Stimulated activated CD8-positive, alpha-beta memory T cell treated with anti-CD3 and anti-CD28 coated beads, Interleukin-15, amount 100 ng/mL, for 48 hours (primary cell): ENCODE data around the gene GRB10.

Experiments used
- DNase-seq, 2 donors: peaks; one replicate each; pipeline ENCODE4 v3.0.0-alpha.2; 2020; ENCODE audit warnings: low read depth in 2 of 2

Gene GRB10

GRCh38 chr7:50655020-50655419 lies 127.7 kb downstream of the GRB10 start:
- no peak for DNase-seq

- DNase-seq: no peak
These were observed 128.7 kb downstream of the GRB10 start for GRCh38 chr7:50653981-50654425.

GRCh38 chr7:50653126-50653864 lies 129.4 kb downstream of the GRB10 start:
- DNase-seq: no peak

GRCh38 chr7:50652400-50653125 lies 130.1 kb downstream of the GRB10 start:
- DNase-seq: no peak

- no peak for DNase-seq
These were observed 131.3 kb downstream of the GRB10 start for GRCh38 chr7:50651271-50651989.

- no peak for DNase-seq
These were observed 132.5 kb downstream of the GRB10 start for GRCh38 chr7:50650057-50650664.

- DNase-seq: no peak
These were observed 133.3 kb downstream of the GRB10 start for GRCh38 chr7:50649259-50649885.

- no peak for DNase-seq
These were observed 134.0 kb downstream of the GRB10 start for GRCh38 chr7:50648570-50649169.

- DNase-seq: no peak
These were observed 134.6 kb downstream of the GRB10 start for GRCh38 chr7:50648076-50648475.

- DNase-seq: no peak
These were observed 135.3 kb downstream of the GRB10 start for GRCh38 chr7:50647286-50647980.

- no peak for DNase-seq
These were observed 136.6 kb downstream of the GRB10 start for GRCh38 chr7:50646069-50646468.

GRCh38 chr7:50645186-50645585 lies 137.5 kb downstream of the GRB10 start:
- no peak for DNase-seq

GRCh38 chr7:50644586-50644985 lies 138.1 kb downstream of the GRB10 start:
- no peak for DNase-seq

GRCh38 chr7:50644114-50644513 lies 138.6 kb downstream of the GRB10 start:
- DNase-seq: no peak

GRCh38 chr7:50641442-50642405 lies 141.0 kb downstream of the GRB10 start:
- DNase-seq: no peak

- no peak for DNase-seq
These were observed 141.9 kb downstream of the GRB10 start for GRCh38 chr7:50640779-50641178.

- no peak for DNase-seq
These were observed 142.4 kb downstream of the GRB10 start for GRCh38 chr7:50640256-50640655.

- DNase-seq: no peak
These were observed 144.7 kb downstream of the GRB10 start for GRCh38 chr7:50637725-50638643.
